H9 (cell line): Measurements from ENCODE around the gene UVRAG. TPM values are rescaled to one million over a fixed set of nuclear protein-coding genes. Genes with fewer than 3 reads are reported as not detected.

Source experiments
- DNase-seq: peaks from one replicate; pipeline ENCODE4 v3.0.0-alpha.2; 2017
- H2AFZ ChIP-seq: one replicate; pipeline ENCODE4 v1.6.1; 2013; ENCODE audit warnings: mild to moderate bottlenecking, low read length, control low read depth, moderate library complexity
- H2AK5ac ChIP-seq: 2 replicates; pipeline ENCODE4 v1.6.1; 2013; ENCODE audit warnings: low read length, control low read depth, mixed read lengths; ENCODE audit not compliant: insufficient read length
- H2BK120ac ChIP-seq: one replicate; pipeline ENCODE4 v1.6.1; 2013; ENCODE audit warnings: low read depth, mild to moderate bottlenecking, low read length, control low read depth, inconsistent platforms; ENCODE audit not compliant: poor library complexity, severe bottlenecking
- H2BK12ac ChIP-seq: 2 replicates; pipeline ENCODE4 v1.6.1; 2013; ENCODE audit warnings: low read length, control low read depth, mixed read lengths, low read depth; ENCODE audit not compliant: insufficient read length
- H2BK15ac ChIP-seq: 2 replicates; pipeline ENCODE4 v1.6.1; 2013; ENCODE audit warnings: low read depth, low read length, control low read depth
- H2BK20ac ChIP-seq: one replicate; pipeline ENCODE4 v1.6.1; 2013; ENCODE audit warnings: low read depth, mild to moderate bottlenecking, low read length, control low read depth, inconsistent platforms; ENCODE audit not compliant: poor library complexity, severe bottlenecking
- H2BK5ac ChIP-seq: 2 replicates; pipeline ENCODE4 v1.6.1; 2013; ENCODE audit warnings: low read length, control low read depth, mixed read lengths; ENCODE audit not compliant: insufficient read length
- H3K14ac ChIP-seq: 2 replicates; pipeline ENCODE4 v1.6.1; 2013; ENCODE audit warnings: low read length, control low read depth; ENCODE audit not compliant: insufficient read depth
- H3K18ac ChIP-seq: 2 replicates; pipeline ENCODE4 v1.6.1; 2013; ENCODE audit warnings: low read depth, mild to moderate bottlenecking, mixed read lengths, low read length, control low read depth; ENCODE audit not compliant: insufficient read length
- H3K23ac ChIP-seq: 2 replicates; pipeline ENCODE4 v1.6.1; 2013; ENCODE audit warnings: low read length, control low read depth, mixed read lengths, low read depth; ENCODE audit not compliant: insufficient read length
- H3K23me2 ChIP-seq: 2 replicates; pipeline ENCODE4 v1.6.1; 2013; ENCODE audit warnings: low read depth, mild to moderate bottlenecking, mixed read lengths, low read length, control low read depth; ENCODE audit not compliant: insufficient read length, poor library complexity, severe bottlenecking
- H3K27ac ChIP-seq: 2 replicates; pipeline ENCODE4 v1.5.1; 2013; ENCODE audit warnings: low read length, control low read depth, mixed read lengths, low read depth; ENCODE audit not compliant: insufficient read length
- H3K27me3 ChIP-seq: 2 replicates; pipeline ENCODE4 v1.6.1; 2013; ENCODE audit warnings: low read length, control low read depth, inconsistent platforms; ENCODE audit not compliant: insufficient read depth
- H3K4ac ChIP-seq: 2 replicates; pipeline ENCODE4 v1.6.1; 2013; ENCODE audit warnings: low read depth, mild to moderate bottlenecking, control low read depth, inconsistent platforms, low read length, moderate library complexity
- H3K4me1 ChIP-seq: 2 replicates; pipeline ENCODE4 v1.6.1; 2013; ENCODE audit warnings: low read length, control low read depth, inconsistent platforms; ENCODE audit not compliant: insufficient read depth
- H3K4me2 ChIP-seq: 2 replicates; pipeline ENCODE4 v1.6.1; 2013; ENCODE audit warnings: low read length, control low read depth, mixed read lengths; ENCODE audit not compliant: insufficient read length, insufficient read depth
- H3K56ac ChIP-seq: 2 replicates; pipeline ENCODE4 v1.6.1; 2013; ENCODE audit warnings: low read depth, mild to moderate bottlenecking, mixed read lengths, low read length, control low read depth; ENCODE audit not compliant: insufficient read length
- H3K79me1 ChIP-seq: 2 replicates; pipeline ENCODE4 v1.6.1; 2013; ENCODE audit warnings: low read depth, mild to moderate bottlenecking, moderate library complexity, low read length, control low read depth, inconsistent platforms; ENCODE audit not compliant: insufficient read depth, poor library complexity, severe bottlenecking
- H3K79me2 ChIP-seq: 2 replicates; pipeline ENCODE4 v1.6.1; 2013; ENCODE audit warnings: low read length, control low read depth, inconsistent platforms; ENCODE audit not compliant: insufficient read depth
- H3K9ac ChIP-seq: 2 replicates; pipeline ENCODE4 v1.6.1; 2013; ENCODE audit warnings: low read length, control low read depth, mixed read lengths; ENCODE audit not compliant: insufficient read length; ENCODE audit errors: extremely low read depth
- H3K9me3 ChIP-seq: one replicate; pipeline ENCODE4 v1.6.1; 2013; ENCODE audit warnings: low read depth, low read length, inconsistent platforms; ENCODE audit not compliant: control insufficient read depth
- H3T11ph ChIP-seq: one replicate; pipeline ENCODE4 v1.6.1; 2013; ENCODE audit warnings: mild to moderate bottlenecking, low read length, control low read depth, inconsistent platforms
- H4K20me1 ChIP-seq: one replicate; pipeline ENCODE4 v1.6.1; 2013; ENCODE audit not compliant: control insufficient read depth, insufficient read length, insufficient read depth
- H4K5ac ChIP-seq: 2 replicates; pipeline ENCODE4 v1.6.1; 2013; ENCODE audit warnings: low read depth, mild to moderate bottlenecking, mixed read lengths, low read length, control low read depth; ENCODE audit not compliant: insufficient read length
- H4K8ac ChIP-seq: replicated peaks from 2 replicates; pipeline ENCODE4 v1.6.1; 2013; ENCODE audit warnings: low read length, control low read depth, mixed read lengths, low read depth; ENCODE audit not compliant: insufficient read length
- H4K91ac ChIP-seq: 2 replicates; pipeline ENCODE4 v1.6.1; 2013; ENCODE audit warnings: low read depth, mild to moderate bottlenecking, moderate library complexity, mixed read lengths, low read length, control low read depth; ENCODE audit not compliant: insufficient read length
- H3K27ac Mint-ChIP-seq, 3 experiments: 2 replicates in 2 of 3; 3 replicates in 1 of 3; pipeline ENCODE4 v1.8.0; 2020 to 2021; ENCODE audit warnings: mixed read lengths in 3 of 3, mild to moderate bottlenecking in 1 of 3, moderate library complexity in 1 of 3
- H3K27me3 Mint-ChIP-seq: 2 replicates; pipeline ENCODE4 v1.8.0; 2021; ENCODE audit warnings: low read depth, mild to moderate bottlenecking, moderate library complexity, mixed read lengths
- H3K36me3 Mint-ChIP-seq, 3 experiments: 2 replicates in 2 of 3; 3 replicates in 1 of 3; pipeline ENCODE4 v1.8.0; 2020 to 2021; ENCODE audit warnings: low read depth in 3 of 3, mixed read lengths in 3 of 3; ENCODE audit not compliant: insufficient read depth in 1 of 3
- H3K4me1 Mint-ChIP-seq, 2 experiments: 2 replicates each; pipeline ENCODE4 v1.8.0; 2020; ENCODE audit warnings: mixed read lengths in 2 of 2
- H3K4me3 Mint-ChIP-seq, 2 experiments: 2 replicates in 1 of 2; 3 replicates in 1 of 2; pipeline ENCODE4 v1.8.0; 2020 to 2021; ENCODE audit warnings: mild to moderate bottlenecking in 2 of 2, mixed read lengths in 2 of 2, moderate library complexity in 1 of 2
- H3K9me3 Mint-ChIP-seq, 2 experiments: 2 replicates in 1 of 2; 3 replicates in 1 of 2; pipeline ENCODE4 v1.8.0; 2020; ENCODE audit warnings: mild to moderate bottlenecking in 2 of 2, mixed read lengths in 2 of 2, moderate library complexity in 1 of 2
- WGBS: extraction: QIAGEN DNeasy Blood & Tissue Kit; methylation state at CpG from one replicate; pipeline ENCODE4 v1.1.7; 2013; ENCODE audit warnings: missing lambda C conversion rate, low lambda C conversion rate, mixed read lengths; ENCODE audit not compliant: insufficient read length; ENCODE audit errors: extremely low coverage; 5-methylcytosine and 5-hydroxymethylcytosine counted together
- total RNA-seq: library from RNA; stranded (reverse); gene quantifications from 2 replicates; pipeline ENCODE4 v1.2.1, GENCODE V29; 2021
- TF ChIP-seq, protein P1 (sequence below): fragments of 200-600 bp; sonication (generic); conservative IDR thresholded peaks from 3 replicates; pipeline ENCODE4 v1.8.0; 2021; ENCODE audit warnings: antibody characterized with exemption, mild to moderate bottlenecking

UVRAG gene
- total RNA-seq, 1 experiment from 2014 or later: 18.5 TPM

DNA sequence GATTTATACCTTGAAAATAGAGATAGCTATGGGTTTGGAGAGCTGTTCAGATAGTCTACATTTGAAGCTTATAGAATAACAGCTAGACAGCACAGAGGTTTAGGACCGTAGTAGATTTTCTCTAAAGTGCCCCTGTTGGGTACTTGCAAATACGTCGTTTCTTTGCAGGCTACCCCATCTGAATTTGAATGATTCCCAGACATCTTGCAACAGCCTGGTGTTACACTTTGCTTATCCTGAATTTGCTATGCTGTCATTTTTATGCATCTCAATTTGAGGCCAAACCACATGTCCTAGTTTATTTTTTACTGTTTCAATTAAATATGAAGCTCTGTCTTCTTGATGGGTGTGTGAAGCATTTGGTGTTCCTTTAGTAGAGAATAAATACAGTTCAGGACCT is 249.2 kb downstream of the UVRAG start:
- H3K23me2 ChIP-seq: no peaks in the 10 kb centered on the region
- H3K27me3 Mint-ChIP-seq: no peaks in the 10 kb centered on the region
- H3K56ac ChIP-seq: no peak overlapping the region
- no peak overlapping the region for H3T11ph ChIP-seq
- H3K23ac ChIP-seq: no peak overlapping the region
- no peak overlapping the region for H2BK5ac ChIP-seq
- H3K27ac ChIP-seq: no peak overlapping the region
- H3K79me1 ChIP-seq: no peaks in the 10 kb centered on the region
- no peaks in the 10 kb centered on the region for H3K27me3 ChIP-seq
- H3K4me3 Mint-ChIP-seq: no peak overlapping the region
- H3K18ac ChIP-seq: no peak overlapping the region
- H2AFZ ChIP-seq: no peak overlapping the region
- H4K8ac ChIP-seq: no peak overlapping the region
- H2BK12ac ChIP-seq: no peak overlapping the region
- no peaks in the 10 kb centered on the region for H3K9me3 ChIP-seq
- WGBS: no CpG with 5 or more reads among the region's 3 CpGs
- H4K5ac ChIP-seq: no peak overlapping the region
- H2BK20ac ChIP-seq: no peak overlapping the region
- peaks cover 11 to 30% (median 28%) of the 10 kb centered on the region in 3 experiments; a peak in 6 of 7 replicates for H3K36me3 Mint-ChIP-seq
- H3K79me2 ChIP-seq: no peaks in the 10 kb centered on the region
- H3K9me3 Mint-ChIP-seq: peaks cover 2 to 5% of the 10 kb centered on the region in 2 experiments; a peak in 4 of 5 replicates
- H2BK120ac ChIP-seq: no peak overlapping the region
- H3K9ac ChIP-seq: no peak overlapping the region
- peaks cover 32 to 34% of the 10 kb centered on the region in 2 experiments for H3K4me1 Mint-ChIP-seq
- H2AK5ac ChIP-seq: no peak overlapping the region
- TF ChIP-seq, protein P1, sequence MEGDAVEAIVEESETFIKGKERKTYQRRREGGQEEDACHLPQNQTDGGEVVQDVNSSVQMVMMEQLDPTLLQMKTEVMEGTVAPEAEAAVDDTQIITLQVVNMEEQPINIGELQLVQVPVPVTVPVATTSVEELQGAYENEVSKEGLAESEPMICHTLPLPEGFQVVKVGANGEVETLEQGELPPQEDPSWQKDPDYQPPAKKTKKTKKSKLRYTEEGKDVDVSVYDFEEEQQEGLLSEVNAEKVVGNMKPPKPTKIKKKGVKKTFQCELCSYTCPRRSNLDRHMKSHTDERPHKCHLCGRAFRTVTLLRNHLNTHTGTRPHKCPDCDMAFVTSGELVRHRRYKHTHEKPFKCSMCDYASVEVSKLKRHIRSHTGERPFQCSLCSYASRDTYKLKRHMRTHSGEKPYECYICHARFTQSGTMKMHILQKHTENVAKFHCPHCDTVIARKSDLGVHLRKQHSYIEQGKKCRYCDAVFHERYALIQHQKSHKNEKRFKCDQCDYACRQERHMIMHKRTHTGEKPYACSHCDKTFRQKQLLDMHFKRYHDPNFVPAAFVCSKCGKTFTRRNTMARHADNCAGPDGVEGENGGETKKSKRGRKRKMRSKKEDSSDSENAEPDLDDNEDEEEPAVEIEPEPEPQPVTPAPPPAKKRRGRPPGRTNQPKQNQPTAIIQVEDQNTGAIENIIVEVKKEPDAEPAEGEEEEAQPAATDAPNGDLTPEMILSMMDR: no peak
- no peak overlapping the region for H3K4ac ChIP-seq
- no peak for DNase-seq
- no peak overlapping the region for H3K27ac Mint-ChIP-seq
- H3K4me2 ChIP-seq: no peak overlapping the region
- H2BK15ac ChIP-seq: no peak overlapping the region
- H3K14ac ChIP-seq: no peak overlapping the region
- H3K4me1 ChIP-seq: no peaks in the 10 kb centered on the region; the same call in 1 of the 2 replicates
- H4K91ac ChIP-seq: no peak overlapping the region
- H4K20me1 ChIP-seq: no peaks in the 10 kb centered on the region
